Liver (tissue), 9 donors: ENCODE data around the gene IL17REL. TPM values are rescaled to one million over a fixed set of nuclear protein-coding genes. Genes with fewer than 3 reads are reported as not detected.

Experiments
- DNase-seq: peaks from one replicate; pipeline ENCODE4 v3.0.0-alpha.2; 2017; ENCODE audit warnings: low spot score
- H3K27ac ChIP-seq, 2 donors: one replicate each; pipeline ENCODE4 v1.7.0; 2013; ENCODE audit warnings: inconsistent platforms in 2 of 2, low read length in 2 of 2, control low read depth in 1 of 2, low read depth in 1 of 2, mild to moderate bottlenecking in 1 of 2
- H3K27me3 ChIP-seq, 4 donors: one replicate each; pipeline versions ENCODE4 v1.6.1 to v1.7.0; 2013; ENCODE audit warnings: low read length in 3 of 4, inconsistent platforms in 1 of 4, mild to moderate bottlenecking in 1 of 4, moderate library complexity in 1 of 4; ENCODE audit not compliant: control insufficient read depth in 4 of 4, insufficient read depth in 4 of 4
- H3K36me3 ChIP-seq, 4 donors: one replicate each; pipeline versions ENCODE4 v1.6.1 to v1.7.0; 2013; ENCODE audit warnings: low read length in 3 of 4, mild to moderate bottlenecking in 3 of 4, low read depth in 1 of 4, moderate library complexity in 1 of 4; ENCODE audit not compliant: control insufficient read depth in 4 of 4, insufficient read depth in 3 of 4
- H3K4me1 ChIP-seq, 4 donors: one replicate each; pipeline versions ENCODE4 v1.6.1 to v1.7.0; 2013; ENCODE audit warnings: low read length in 3 of 4, mild to moderate bottlenecking in 3 of 4, moderate library complexity in 1 of 4; ENCODE audit not compliant: control insufficient read depth in 4 of 4, insufficient read depth in 4 of 4
- H3K4me3 ChIP-seq, 3 donors: one replicate each; pipeline versions ENCODE4 v1.6.1 to v1.7.0; 2013; ENCODE audit warnings: low read length in 3 of 3, control low read depth in 1 of 3, low read depth in 1 of 3, mild to moderate bottlenecking in 1 of 3
- H3K9ac ChIP-seq, 2 donors: one replicate each; pipeline ENCODE4 v1.7.0; 2013; ENCODE audit warnings: low read length in 2 of 2, mild to moderate bottlenecking in 2 of 2, moderate library complexity in 2 of 2, control low read depth in 1 of 2, low read depth in 1 of 2
- H3K9me3 ChIP-seq, 4 donors: one replicate each; pipeline versions ENCODE4 v1.6.1 to v1.7.0; 2013; ENCODE audit warnings: low read length in 3 of 4; ENCODE audit not compliant: control insufficient read depth in 4 of 4
- ATF3 ChIP-seq: IDR thresholded peaks from 2 replicates; pipeline ENCODE4 v1.6.1; 2016; ENCODE audit warnings: antibody characterized with exemption
- EGR1 ChIP-seq, 2 donors: IDR thresholded peaks; 2 replicates each; pipeline ENCODE4 v1.6.1; 2016 to 2018; ENCODE audit warnings: antibody characterized with exemption in 2 of 2, low read depth in 2 of 2
- FOXA1 ChIP-seq: IDR thresholded peaks from 2 replicates; pipeline ENCODE4 v1.6.1; 2016; ENCODE audit warnings: antibody characterized with exemption
- FOXA2 ChIP-seq: IDR thresholded peaks from 2 replicates; pipeline ENCODE4 v1.6.1; 2016; ENCODE audit warnings: antibody characterized with exemption
- GABPA ChIP-seq, 2 donors: IDR thresholded peaks in 1 of 2; conservative IDR thresholded peaks in 1 of 2; 2 replicates each; pipeline ENCODE4 v1.6.1; 2016; ENCODE audit warnings: antibody characterized with exemption in 2 of 2, mild to moderate bottlenecking in 1 of 2, moderate library complexity in 1 of 2
- HNF4A ChIP-seq, 2 donors: conservative IDR thresholded peaks; 2 replicates each; pipeline ENCODE4 v1.6.1; 2016; ENCODE audit warnings: antibody characterized with exemption in 2 of 2, mild to moderate bottlenecking in 2 of 2
- HNF4G ChIP-seq: IDR thresholded peaks from 2 replicates; pipeline ENCODE4 v1.6.1; 2016; ENCODE audit warnings: antibody characterized with exemption
- JUND ChIP-seq, 2 donors: IDR thresholded peaks; 2 replicates each; pipeline ENCODE4 v1.6.1; 2016; ENCODE audit warnings: antibody characterized with exemption in 2 of 2
- NR2F2 ChIP-seq: IDR thresholded peaks from 2 replicates; pipeline ENCODE4 v1.6.1; 2016; ENCODE audit warnings: antibody characterized with exemption
- RAD21 ChIP-seq, 2 donors: IDR thresholded peaks; 2 replicates each; pipeline ENCODE4 v1.6.1; 2016; ENCODE audit warnings: antibody characterized with exemption in 2 of 2, mild to moderate bottlenecking in 2 of 2
- RXRA ChIP-seq, 2 donors: IDR thresholded peaks; 2 replicates each; pipeline ENCODE4 v1.6.1; 2017 to 2018; ENCODE audit warnings: antibody characterized with exemption in 2 of 2, mild to moderate bottlenecking in 1 of 2
- SP1 ChIP-seq: IDR thresholded peaks from 2 replicates; pipeline ENCODE4 v1.6.1; 2018; ENCODE audit warnings: antibody characterized with exemption, mild to moderate bottlenecking
- TAF1 ChIP-seq: conservative IDR thresholded peaks from 2 replicates; pipeline ENCODE4 v1.6.1; 2016; ENCODE audit warnings: antibody characterized with exemption, mild to moderate bottlenecking
- YY1 ChIP-seq: IDR thresholded peaks from 2 replicates; pipeline ENCODE4 v1.6.1; 2016; ENCODE audit warnings: antibody characterized with exemption, mild to moderate bottlenecking
- ZBTB33 ChIP-seq: IDR thresholded peaks from 2 replicates; pipeline ENCODE4 v1.6.1; 2016; ENCODE audit warnings: antibody characterized with exemption
- whole genome bisulfite sequencing: extraction: QIAGEN DNeasy Blood & Tissue Kit; methylation state at CpG from one replicate; pipeline ENCODE4 v1.1.7; 2013; 5-methylcytosine and 5-hydroxymethylcytosine counted together
- polyA plus RNA-seq, 2 donors: library from polyadenylated mRNA; stranded (reverse) in 1 of 2; unstranded in 1 of 2; fragments of 200-250 nt in 1 of 2; fragments of >200 nt in 1 of 2; fragmentation: Nextera tagmentation in 1 of 2; extraction: Ambion mirVana in 1 of 2; gene quantifications; one replicate each; pipeline versions ENCODE4 v1.2.1 to v1.2.3, GENCODE V29; 2013 to 2015
- total RNA-seq, 2 donors: library from RNA; depleted of rRNA; stranded (reverse); fragments of >200 nt; gene quantifications; one replicate each; pipeline ENCODE4 v1.2.3, GENCODE V29; 2014
- TF ChIP-seq, protein P1 (sequence below): fragments of 150-350 bp; IDR thresholded peaks from 2 replicates; pipeline ENCODE4 v1.5.1; 2017; ENCODE audit warnings: improper control_type of control experiment, low read depth, low read length; ENCODE audit not compliant: missing input control
- TF ChIP-seq, protein P2 (sequence below): IDR thresholded peaks from 2 replicates; pipeline ENCODE4 v1.6.1; 2016; ENCODE audit warnings: antibody characterized with exemption
- TF ChIP-seq, protein P3 (sequence below): IDR thresholded peaks from 2 replicates; pipeline ENCODE4 v1.6.1; 2016; ENCODE audit warnings: antibody characterized with exemption, mild to moderate bottlenecking
- donor health status: healthy.
- donor health status: healthy.
- donor health status: healthy.
- donor health status: healthy.
- donor health status: healthy.

The IL17REL gene
- total and polyA plus RNA-seq, 4 donors: under 0.01 TPM; not detected in 3

- 90% methylated on average over 16 of the region's 16 CpGs for WGBS
- peaks cover 2 to 5% (median 4%) of the 10 kb centered on the region in 4 donors for H3K27me3 ChIP-seq
- TF ChIP-seq, protein P1, sequence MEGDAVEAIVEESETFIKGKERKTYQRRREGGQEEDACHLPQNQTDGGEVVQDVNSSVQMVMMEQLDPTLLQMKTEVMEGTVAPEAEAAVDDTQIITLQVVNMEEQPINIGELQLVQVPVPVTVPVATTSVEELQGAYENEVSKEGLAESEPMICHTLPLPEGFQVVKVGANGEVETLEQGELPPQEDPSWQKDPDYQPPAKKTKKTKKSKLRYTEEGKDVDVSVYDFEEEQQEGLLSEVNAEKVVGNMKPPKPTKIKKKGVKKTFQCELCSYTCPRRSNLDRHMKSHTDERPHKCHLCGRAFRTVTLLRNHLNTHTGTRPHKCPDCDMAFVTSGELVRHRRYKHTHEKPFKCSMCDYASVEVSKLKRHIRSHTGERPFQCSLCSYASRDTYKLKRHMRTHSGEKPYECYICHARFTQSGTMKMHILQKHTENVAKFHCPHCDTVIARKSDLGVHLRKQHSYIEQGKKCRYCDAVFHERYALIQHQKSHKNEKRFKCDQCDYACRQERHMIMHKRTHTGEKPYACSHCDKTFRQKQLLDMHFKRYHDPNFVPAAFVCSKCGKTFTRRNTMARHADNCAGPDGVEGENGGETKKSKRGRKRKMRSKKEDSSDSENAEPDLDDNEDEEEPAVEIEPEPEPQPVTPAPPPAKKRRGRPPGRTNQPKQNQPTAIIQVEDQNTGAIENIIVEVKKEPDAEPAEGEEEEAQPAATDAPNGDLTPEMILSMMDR: no peak
- no peak for TF ChIP-seq YY1
- TF ChIP-seq RXRA (IDR thresholded peaks at IDR 0.05): no peak
- DNase-seq: no peak
- no peaks in the 10 kb centered on the region for H3K4me1 ChIP-seq
- H3K4me3 ChIP-seq: no peak overlapping the region
- no peak overlapping the region for H3K27ac ChIP-seq
- H3K9me3 ChIP-seq: no peaks in the 10 kb centered on the region
- H3K9ac ChIP-seq: no peak overlapping the region
- no peaks in the 10 kb centered on the region for H3K36me3 ChIP-seq
These were observed 3.3 kb downstream of the IL17REL start for GRCh38 chr22:50009251-50009650.

- no peak for DNase-seq
- no peaks in the 10 kb centered on the region for H3K36me3 ChIP-seq
- no peak for TF ChIP-seq HNF4G
- no peak for TF ChIP-seq YY1
- TF ChIP-seq FOXA1: no peak
- TF ChIP-seq, protein P1: no peak
- TF ChIP-seq JUND (IDR thresholded peaks at IDR 0.05): no peak
- no peak for TF ChIP-seq ATF3
- TF ChIP-seq, protein P2, sequence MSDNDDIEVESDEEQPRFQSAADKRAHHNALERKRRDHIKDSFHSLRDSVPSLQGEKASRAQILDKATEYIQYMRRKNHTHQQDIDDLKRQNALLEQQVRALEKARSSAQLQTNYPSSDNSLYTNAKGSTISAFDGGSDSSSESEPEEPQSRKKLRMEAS: no peak
- TF ChIP-seq ZBTB33: no peak
- no peak for TF ChIP-seq EGR1 (IDR thresholded peaks at IDR 0.05; ENCODE audit: low read depth in 2 of 2)
- no peak for TF ChIP-seq SP1
- no peak for TF ChIP-seq RXRA (IDR thresholded peaks at IDR 0.05)
- TF ChIP-seq GABPA (IDR thresholded peaks at IDR 0.05 in 1 of 2, conservative IDR thresholded peaks at IDR 0.05 in 1 of 2): no peak
- TF ChIP-seq RAD21 (IDR thresholded peaks at IDR 0.05): no peak
- no peak for TF ChIP-seq NR2F2
- TF ChIP-seq HNF4A (conservative IDR thresholded peaks at IDR 0.05): no peak
- TF ChIP-seq TAF1: no peak
- no peak for TF ChIP-seq FOXA2
- TF ChIP-seq, protein P3, sequence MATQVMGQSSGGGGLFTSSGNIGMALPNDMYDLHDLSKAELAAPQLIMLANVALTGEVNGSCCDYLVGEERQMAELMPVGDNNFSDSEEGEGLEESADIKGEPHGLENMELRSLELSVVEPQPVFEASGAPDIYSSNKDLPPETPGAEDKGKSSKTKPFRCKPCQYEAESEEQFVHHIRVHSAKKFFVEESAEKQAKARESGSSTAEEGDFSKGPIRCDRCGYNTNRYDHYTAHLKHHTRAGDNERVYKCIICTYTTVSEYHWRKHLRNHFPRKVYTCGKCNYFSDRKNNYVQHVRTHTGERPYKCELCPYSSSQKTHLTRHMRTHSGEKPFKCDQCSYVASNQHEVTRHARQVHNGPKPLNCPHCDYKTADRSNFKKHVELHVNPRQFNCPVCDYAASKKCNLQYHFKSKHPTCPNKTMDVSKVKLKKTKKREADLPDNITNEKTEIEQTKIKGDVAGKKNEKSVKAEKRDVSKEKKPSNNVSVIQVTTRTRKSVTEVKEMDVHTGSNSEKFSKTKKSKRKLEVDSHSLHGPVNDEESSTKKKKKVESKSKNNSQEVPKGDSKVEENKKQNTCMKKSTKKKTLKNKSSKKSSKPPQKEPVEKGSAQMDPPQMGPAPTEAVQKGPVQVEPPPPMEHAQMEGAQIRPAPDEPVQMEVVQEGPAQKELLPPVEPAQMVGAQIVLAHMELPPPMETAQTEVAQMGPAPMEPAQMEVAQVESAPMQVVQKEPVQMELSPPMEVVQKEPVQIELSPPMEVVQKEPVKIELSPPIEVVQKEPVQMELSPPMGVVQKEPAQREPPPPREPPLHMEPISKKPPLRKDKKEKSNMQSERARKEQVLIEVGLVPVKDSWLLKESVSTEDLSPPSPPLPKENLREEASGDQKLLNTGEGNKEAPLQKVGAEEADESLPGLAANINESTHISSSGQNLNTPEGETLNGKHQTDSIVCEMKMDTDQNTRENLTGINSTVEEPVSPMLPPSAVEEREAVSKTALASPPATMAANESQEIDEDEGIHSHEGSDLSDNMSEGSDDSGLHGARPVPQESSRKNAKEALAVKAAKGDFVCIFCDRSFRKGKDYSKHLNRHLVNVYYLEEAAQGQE: no peak
- no peak overlapping the region for H3K9ac ChIP-seq
- H3K27ac ChIP-seq: no peak overlapping the region
- 86% methylated on average over 24 of the region's 24 CpGs for WGBS
- H3K4me1 ChIP-seq: no peaks in the 10 kb centered on the region
- H3K9me3 ChIP-seq: no peaks in the 10 kb centered on the region
- H3K4me3 ChIP-seq: no peak overlapping the region
- peaks cover 2 to 5% (median 4%) of the 10 kb centered on the region in 4 donors for H3K27me3 ChIP-seq
These were observed 4.2 kb downstream of the IL17REL start for GRCh38 chr22:50008151-50009040.
